GM19455 (cell line): ENCODE results near the gene RNF213.
"Not testable (repeated sequence)": the region's sequence is repeated elsewhere in the genome, so short reads cannot be mapped to it uniquely, and the experiment has no call there.

Experiments
- ATAC-seq: cut with Tn5 transposase; IDR thresholded peaks from one replicate; pipeline ENCODE4 v1.9.1; 2021; ENCODE audit not compliant: unreplicated experiment

RNF213 gene

DNA sequence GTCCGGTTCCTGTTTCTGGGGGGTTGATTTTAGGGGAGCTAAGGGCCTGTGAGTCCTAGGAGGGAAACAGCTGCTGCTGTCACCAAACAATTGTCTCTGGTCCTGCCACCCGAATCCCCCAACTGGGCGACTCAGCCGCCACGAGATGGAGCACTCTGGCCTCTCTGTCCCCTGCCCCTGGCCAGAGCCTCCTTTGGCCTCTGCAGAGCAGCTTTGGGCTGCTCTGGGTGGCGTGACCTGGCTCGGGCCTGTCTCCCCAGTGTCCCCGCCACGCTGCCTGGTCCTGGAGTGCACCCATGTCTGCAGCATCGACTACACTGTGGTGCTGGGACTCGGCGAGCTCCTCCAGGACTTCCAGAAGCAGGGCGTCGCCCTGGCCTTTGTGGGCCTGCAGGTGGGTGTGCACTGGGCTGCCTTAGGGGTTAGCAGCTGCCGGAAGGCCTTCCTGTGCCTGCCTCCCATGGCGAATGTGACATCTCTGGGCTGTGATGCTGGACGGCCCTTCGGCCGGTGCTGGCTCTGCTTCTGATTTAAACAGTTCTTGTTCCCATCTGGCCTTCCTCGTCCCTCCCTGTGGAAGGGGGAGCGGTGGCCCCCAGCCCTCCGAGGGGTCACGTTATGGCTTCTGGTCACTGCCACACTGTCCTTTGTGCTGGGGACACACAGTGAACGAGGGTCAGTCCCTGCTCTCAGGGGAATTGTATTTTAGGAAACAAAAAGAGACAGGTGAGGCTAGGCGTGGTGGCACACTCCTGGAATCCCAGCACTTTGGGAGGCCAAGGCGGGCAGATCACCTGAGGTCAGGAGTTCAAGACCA, 11.6 kb upstream of the RNF213 start:
- no peak for ATAC-seq

DNA sequence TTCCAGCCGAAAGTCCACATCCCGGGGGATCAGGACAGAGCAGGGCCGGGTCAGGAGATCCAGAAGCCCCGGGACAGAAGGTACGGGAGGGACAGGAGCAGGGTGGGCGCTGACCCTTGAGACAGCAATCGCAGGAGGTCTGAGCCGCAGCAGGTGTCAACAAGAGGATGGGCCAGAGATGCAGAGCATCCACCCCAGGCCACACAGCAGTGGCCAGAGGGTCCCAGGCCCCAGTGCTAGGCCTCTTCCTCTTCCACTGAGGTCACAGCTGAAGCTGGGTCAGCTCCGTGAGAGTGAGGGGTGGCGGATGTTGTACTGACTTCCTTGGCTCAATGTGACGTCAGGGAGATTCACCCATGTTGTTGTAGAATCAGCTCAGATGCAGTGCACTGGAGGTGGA, 8.7 kb upstream of the RNF213 start:
- ATAC-seq = no peak

DNA sequence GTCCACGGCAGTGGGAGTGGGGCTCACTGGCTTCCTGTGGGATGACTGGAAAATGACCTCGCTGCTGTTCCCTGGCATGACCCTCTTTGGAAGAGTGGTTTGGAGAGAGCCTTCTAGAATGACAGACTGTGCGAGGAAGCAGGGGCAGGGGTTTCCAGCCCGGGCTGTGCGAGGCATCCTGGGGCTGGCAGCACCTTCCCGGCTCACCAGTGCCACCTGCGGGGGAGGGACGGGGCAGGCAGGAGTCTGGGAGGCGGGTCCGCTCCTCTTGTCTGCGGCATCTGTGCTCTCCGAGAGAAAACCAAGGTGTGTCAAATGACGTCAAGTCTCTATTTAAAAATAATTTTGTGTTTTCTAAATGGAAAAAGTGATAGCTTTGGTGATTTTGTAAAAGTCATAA, 7.8 kb upstream of the RNF213 start:
- no peak for ATAC-seq

DNA sequence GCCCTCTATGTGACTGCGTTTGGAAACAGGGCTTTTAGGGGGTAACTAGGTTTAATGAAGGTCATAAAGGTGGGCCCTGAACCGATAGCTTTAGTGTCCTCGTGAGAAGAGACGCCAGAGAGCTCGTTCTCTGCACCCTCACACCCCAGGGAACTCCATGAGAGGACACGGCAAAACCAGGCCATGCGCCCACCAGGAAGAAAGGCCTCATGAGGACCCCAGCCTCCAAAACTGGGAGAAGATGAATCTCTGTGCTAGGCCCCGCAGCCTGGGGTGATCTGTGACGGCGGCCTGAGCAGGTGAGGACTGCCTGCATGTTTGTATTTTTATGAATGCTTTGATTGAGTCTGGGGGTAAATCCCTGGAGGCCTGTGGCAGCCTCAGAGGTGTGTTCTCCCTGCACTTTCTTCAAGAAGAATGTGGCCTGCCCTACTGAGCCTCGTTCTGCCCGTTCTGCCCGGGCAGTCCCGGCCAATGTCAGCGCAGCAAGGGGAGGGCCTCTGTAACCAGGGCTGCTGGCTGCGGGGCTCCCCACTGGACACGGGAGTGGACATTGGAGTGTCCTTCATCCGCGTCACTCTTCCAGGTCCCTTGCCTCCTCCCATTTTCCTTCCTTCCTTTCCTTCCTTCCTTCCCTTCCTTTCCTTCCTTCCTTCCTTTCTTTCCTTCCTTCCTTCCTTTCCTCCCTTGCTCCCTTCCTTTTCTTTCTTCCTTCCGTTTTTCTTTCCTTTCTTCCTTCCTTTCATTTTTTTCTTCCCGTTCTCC, 6.8 kb upstream of the RNF213 start:
- ATAC-seq = no peak

DNA sequence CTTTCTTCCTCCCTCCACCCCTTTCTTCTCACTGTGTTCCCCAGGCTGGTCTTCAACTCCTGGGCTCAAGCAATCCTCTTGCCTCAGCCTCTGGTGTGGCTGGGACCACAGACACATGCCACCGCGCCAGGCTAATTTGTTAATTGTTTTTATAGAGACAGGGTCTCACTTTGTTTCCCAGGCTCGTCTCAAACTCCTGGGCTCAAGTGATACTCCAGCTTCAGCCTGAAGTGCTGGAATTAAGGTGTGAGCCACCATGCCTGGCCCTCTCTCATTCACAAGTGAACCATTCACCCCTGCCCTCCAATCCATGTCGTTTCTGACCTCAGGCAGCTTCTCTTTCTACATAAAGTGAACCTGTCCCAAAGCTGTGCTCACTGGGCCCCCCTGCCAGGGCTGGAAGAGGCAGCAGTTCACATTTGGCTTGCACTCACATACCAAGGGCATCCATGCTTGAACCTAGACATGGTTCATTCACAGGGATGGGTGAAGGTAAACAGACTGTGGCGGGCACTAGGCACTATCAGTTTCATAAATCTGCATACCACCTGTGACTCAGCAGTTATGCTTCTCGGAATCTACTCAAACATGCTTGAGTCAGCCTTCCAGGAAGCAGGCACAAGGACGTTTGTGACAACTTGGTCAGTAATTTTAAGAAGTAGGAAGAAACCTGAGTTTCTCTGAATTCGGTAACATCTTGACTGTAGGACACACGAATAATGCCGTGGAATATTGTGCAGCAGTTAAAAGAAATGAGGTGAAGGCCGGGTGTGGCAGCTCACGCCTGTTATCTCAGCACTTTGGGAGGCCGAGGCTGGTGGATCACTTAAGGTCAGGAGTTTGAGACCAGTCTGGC, 6.0 kb upstream of the RNF213 start:
- no peak for ATAC-seq

DNA sequence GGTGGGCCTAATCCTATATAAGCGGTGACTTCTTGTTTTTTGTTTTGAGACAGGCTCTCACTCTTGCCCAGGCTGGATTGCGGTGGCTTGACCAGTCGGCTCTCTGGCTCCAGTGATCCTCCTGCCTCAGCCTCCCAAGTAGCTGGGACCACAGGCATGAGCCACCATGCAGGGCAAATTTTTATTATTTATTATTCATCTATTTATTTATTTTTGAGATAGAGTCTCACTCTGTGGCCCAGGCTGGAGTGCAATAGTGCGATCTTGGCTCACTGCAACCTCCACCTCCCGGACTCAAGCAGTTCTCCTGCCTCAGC, 4.7 kb upstream of the RNF213 start:
- no peak for ATAC-seq

DNA sequence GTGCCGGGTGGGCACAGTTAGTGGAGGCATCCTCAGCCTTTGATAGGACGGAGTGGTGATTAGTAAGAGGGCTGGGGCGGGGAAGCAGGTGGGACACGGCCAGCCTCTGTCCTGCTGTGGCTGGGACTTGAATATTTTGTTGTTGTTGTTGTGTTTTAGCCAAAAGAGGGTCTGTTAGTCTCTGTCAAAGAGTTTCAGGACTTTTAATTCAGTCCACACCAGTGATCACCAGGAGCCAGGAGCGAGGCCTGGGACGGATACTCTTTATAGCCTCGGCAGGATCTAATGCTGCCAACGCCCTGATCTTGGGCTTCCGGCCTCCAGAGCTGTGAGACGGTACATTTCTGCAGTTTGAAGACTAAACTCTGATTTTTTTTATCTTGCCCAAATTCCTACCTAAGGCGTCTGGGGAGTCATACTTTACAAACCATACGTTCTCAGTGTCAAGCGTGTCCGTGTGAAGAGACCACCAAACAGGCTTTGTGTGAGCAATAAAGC, 2.9 kb upstream of the RNF213 start:
- ATAC-seq = no peak

DNA sequence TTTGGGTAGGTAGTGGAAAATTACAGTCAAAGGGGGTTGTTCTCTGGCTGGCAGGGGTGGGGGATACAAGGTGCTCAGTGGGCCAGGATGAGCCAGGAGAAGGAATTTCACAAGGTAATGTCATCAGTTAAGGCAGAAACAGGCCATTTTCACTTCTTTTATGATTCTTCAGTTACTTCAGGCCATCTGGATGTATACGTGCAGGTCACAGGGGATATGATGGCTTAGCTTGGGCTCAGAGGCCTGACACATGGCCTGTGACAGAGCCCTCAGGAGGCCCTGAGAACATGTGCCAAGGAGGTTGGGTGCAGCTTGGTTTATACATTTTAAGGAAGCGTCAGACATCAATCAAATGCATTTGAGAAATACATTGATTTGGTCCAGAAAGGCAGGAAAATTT, 2.4 kb upstream of the RNF213 start:
- ATAC-seq = not testable (repeated sequence)

DNA sequence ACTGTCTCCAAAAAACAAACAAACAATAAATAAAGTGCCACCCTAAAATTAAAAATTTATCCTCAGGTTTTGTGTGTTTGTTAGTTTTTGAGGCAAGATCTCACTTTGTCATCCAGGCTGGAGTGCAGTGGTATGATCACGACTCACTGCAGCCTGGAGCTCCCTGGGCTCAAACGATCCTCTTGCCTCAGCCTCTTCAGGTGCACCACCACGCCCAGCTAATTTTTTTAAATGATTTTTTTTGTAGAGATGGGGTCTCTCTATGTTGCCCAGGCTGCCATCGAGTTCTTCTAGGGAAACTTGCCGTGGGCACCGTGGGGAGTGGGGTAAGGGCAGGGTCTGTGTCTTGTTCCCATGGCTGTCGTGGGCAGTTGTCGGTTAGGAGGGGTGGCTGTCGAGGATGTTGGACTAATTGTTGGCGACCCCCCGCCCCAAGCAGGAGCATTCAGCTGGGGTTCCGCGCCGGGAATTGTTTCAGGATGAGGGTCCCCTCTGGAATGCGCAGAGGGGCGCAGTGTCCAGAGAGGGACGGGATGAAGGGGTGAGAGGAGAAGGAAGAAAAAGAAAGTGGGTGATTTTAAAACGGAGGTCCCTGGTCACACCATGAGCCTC, 1.1 kb upstream of the RNF213 start:
- ATAC-seq = no peak

DNA sequence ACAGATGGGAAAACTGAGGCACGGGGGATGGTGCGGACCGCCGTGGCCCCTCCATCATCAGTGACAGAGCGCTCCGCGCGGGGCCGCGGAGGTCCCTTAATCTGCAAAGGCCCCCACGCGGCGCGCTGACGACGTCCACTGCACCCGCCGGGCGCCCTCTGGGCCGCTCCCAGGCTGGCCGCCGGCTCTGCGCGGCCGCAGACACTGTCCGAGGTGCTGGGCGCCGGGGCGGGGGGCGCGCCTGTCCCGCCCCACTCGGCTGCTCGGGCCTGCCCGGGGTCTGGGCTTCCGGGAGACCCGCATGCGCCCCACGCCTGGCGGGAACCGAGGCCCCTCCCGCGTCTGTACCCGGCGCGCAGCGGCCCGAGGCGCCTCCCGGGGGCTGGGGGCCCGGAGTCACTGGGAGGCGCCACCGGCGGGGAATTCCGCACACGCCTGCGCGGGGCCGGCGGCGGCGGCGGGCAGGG, 550 bp upstream of the RNF213 start:
- peak; percentile 40 for ATAC-seq

DNA sequence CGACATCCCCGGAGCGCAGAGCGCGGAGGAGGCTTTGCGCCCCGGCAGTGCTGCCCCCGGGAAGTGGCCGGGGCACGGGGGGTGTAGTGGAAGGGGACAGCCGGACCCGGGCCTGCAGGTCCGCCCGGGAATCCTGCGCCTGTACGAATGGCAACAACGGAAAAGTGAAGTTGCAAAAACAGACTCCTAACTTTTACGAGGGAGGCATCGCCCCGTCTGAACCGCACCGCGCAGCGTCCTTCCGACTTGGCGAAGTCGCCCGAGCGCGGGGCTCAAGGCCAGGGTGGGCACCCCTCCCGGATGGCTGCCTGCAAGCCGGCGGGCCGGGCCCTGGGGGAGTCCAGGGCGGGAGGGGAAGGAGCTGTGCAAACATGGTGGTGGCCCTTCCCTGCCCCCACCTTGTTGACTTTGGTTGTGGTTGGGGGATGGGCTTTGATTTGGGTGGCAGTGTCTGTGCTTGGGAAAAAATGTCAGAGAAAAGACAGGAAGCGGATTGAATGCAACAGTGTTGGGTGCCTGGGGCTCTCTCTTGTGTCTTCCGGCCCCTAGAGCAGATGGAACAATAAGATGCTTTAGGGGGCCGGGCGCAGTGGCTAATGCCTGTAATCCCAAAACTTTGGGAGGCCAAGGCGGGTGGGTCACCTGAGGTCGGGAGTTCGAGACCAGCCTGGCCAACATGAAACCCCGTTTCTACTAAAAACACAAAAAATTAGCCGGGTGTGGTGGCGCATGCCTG, 675 bp downstream of the RNF213 start:
- no peak for ATAC-seq

DNA sequence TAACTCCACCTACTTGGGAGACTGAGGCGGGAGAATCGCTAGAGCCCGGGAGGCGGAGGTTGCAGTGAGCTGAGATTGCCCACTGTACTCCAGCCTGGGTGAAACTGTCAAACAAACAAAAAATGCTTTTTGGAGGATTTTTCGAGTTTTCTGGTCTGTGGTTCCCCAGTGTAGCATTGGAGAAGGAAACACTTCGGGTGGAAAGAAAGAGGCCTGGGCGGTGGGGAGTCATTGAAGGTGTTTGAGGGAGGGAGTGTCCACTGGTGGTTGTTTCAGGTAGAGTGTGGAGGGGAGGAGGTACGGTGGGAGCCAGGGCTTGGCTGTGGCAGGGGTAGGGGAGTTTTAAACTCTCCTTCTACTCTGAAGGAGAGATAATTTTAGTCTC, 1.2 kb downstream of the RNF213 start:
- no peak for ATAC-seq

DNA sequence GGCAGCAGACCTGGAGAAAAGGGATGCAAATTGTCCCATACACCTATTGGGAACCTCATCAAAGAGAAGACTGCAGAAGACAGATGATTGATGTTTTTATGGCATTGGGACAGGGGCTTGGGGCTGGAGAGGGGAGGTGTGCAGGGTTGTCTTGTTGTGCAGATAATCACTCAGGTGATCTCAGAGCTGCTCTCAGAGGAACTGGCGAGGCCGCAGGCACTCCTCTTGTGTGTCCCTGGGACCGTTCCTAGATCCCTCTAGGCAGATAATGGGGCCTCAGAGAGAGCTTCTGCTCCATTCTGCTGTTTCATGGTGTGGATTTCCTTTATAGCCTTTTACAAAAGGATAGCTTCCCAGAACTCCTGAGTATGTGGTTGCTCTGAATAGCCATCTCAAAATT, 1.6 kb downstream of the RNF213 start:
- no peak for ATAC-seq

DNA sequence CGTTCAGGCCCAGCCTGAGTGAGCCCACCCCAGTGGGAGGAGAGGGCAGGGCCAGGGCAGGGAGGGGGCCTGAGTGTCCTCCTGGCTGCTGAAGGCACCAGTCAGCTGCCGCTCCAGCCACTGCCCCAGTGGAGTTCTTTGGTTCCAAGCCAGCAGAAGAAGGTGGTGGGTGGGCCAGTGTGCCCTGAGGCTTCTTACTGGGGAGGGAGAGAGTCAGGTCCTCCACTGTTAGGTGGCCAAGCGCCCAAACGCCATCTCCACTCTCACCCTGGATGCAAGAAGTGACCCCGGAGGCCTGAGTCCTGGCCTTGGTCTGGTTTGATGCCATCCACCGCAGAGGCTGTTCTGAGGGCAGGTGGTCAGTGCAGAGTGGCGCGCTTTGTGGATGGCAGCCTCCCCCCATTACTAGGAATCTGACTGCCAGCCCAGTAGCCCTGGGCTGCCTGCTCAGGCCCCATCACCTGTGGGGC, 2.2 kb downstream of the RNF213 start:
- no peak for ATAC-seq

DNA sequence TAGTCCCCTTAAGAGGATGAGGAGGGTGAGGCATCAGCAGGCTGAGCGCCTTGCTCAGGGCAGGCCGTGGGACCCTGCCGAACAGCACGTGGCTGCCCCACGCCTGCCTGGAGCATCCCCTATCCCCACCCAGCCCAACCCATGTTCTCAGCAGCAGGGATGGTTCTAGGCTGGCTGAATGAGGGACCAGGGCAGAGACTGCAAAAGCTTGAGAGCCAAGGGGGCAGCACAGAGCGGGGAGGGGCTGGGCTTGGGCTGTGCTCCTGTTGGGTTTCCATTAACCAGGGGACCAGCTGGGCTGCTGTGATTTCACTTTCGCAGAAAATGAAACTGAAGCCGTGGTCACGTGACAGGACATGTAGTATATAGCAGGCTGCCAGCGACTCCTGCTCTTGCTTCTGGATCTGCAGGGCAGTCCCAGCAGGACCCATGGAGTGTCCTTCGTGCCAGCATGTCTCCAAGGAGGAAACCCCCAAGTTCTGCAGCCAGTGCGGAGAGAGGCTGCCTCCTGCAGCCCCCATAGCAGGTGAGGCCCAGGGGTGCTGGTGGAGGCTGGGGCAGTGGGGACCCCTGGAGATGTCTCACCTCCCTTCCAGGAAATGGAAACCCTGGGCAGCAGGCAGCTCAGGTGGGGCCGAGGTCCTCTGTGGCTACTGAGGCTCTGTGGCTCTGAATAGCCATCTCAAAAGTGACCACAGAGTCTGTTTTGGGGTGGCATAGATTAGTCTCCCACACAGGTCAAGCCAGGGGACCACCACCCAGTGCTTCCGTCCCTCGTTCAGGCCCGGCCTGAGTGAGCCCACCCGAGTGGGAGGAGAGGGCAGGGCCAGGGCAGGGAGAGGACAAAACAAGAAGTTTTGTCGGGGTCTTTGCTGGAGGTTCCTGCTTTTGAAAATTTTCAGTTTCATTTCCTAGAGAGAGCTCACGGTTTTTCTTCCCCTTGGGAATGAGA, 2.9 kb downstream of the RNF213 start:
- peak; percentile 31 for ATAC-seq

DNA sequence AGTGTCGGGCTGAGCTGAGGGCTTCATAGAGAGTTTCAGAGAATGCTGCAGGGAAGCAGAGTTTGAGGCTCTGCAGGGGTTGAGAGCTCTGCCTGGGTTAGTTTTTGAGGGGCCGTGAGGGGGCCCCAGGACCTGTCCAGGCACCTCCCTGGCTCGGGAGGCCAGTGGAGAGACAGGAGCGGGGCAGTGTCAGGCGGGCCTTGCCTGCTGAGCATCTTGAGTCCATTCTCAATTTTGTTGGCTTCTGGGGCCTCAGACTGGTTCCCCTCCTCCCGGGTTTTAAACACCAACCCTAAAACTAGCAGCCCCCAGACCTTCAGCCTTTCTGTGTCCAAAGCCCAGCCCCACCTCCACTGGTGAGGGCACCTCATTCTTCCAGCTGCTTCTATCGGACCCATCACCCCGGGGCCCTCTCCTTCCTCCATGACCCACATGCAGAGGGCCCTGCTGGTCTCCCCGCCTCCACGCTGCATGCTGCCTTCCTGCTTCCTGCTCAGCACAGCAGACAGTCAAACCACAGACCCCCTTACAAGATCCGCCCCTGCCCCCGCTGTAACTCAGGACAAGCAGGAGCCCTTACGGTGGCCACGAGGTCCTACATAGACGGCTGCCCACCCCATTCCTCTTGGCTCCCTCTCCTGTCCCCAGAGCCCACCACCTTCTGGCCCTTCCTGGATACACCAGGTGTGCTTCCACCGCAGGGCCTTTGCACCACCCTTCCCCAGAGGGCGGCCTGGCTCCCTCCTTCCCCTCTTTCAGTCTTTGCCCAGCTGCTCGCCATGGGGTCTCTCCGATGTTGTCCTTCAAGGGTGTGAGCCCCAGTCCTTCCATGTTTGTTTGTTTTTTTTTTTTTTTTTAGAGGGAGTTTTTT, 3.8 kb downstream of the RNF213 start:
- ATAC-seq = no peak

DNA sequence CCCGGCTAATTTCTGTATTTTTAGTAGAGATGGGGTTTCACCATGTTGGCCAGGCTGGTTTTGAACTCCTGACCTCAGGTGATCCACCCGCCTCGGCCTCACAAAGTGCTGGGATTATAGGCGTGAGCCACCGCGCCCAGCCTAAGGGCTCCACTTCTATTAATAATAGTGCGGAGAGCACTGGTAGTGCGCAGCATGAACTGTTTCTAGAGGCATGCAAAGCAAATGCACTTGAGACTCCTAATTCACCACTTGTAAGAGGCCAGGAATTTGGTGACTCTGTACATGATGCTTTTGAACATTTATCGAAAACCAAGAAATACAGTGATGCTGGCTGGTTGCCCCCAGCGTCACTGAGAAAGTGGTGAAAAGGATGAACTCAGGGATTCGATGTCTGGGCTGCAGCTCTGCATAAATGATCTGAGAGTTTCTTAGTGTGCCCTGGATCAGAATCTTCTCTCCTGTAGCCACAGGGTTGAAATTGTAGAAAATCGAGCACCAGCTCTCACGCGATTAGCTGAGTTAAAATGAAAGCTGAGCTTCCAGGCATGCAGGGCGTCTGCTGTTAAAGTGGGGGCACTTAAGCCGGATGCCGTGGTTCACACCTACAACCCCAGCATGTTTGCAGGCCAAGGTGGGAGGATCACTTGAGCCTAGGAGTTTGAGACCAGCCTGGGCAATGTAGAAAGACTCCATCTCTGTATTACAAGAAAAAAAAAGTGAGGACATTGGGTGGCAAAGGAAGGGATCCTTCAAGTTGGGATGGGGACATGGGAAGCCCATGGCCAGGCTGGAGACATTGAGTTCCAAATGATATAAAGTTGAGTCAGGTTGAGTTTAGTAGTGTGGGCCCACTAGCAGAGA, 4.8 kb downstream of the RNF213 start:
- ATAC-seq = no peak
